GM10266 (cell line): ENCODE measurements around the gene RASGRF2.
A peak's percentile ranks its signal among the peaks of the same experiment; 100 is the strongest.

Source experiments
- DNase-seq: peaks from one replicate; pipeline ENCODE4 v3.0.0; 2012; ENCODE audit errors: extremely low spot score
- TF ChIP-seq, protein P1 (sequence below): IDR thresholded peaks from 2 replicates; pipeline ENCODE4 v1.5.1; 2012; ENCODE audit warnings: mild to moderate bottlenecking, low read depth; ENCODE audit not compliant: control insufficient read depth, insufficient read depth; ENCODE audit errors: missing control alignments

RASGRF2 gene

DNA sequence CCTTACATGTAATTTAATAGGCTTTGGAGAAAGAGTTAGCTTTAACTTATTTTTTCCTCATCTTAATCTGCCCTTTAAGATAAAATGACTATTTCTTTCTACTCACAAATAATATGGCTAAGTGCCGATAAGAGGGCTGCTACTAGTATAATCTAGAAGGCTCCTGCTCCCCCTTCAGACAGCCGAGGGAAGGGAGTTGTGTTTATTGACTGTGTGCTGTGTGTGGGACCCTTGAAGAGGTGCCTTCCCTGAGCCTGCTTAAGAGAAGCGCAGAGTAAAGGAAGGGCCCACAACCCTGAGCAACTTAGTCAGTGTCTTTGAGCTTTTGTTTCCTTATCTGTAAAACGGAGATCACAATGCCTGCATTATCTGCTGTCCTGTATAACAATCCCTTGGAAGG lies 244.9 kb downstream of the RASGRF2 start:
- TF ChIP-seq, protein P1, sequence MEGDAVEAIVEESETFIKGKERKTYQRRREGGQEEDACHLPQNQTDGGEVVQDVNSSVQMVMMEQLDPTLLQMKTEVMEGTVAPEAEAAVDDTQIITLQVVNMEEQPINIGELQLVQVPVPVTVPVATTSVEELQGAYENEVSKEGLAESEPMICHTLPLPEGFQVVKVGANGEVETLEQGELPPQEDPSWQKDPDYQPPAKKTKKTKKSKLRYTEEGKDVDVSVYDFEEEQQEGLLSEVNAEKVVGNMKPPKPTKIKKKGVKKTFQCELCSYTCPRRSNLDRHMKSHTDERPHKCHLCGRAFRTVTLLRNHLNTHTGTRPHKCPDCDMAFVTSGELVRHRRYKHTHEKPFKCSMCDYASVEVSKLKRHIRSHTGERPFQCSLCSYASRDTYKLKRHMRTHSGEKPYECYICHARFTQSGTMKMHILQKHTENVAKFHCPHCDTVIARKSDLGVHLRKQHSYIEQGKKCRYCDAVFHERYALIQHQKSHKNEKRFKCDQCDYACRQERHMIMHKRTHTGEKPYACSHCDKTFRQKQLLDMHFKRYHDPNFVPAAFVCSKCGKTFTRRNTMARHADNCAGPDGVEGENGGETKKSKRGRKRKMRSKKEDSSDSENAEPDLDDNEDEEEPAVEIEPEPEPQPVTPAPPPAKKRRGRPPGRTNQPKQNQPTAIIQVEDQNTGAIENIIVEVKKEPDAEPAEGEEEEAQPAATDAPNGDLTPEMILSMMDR = no peak
- no peak for DNase-seq

DNA sequence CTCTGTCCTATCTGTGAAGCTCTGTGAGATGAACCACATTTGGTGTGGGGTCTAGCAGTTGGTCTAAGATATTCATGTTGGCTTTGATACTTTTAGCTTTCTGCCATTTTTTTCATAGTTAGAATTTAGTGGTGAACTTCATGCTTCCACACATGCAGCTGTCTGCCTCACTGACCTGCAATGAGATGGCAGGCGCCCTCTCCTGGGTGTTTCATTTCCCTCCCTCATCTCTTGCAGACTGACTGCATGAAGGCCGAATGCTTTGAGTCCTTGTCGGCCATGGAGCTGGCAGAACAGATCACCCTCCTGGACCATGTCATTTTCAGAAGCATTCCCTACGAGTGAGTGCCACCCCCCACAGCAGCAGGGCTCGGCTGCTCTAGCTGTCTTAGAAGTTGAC lies 246.8 kb downstream of the RASGRF2 start:
- TF ChIP-seq, protein P1 = peak; percentile 15
- DNase-seq = no peak

DNA sequence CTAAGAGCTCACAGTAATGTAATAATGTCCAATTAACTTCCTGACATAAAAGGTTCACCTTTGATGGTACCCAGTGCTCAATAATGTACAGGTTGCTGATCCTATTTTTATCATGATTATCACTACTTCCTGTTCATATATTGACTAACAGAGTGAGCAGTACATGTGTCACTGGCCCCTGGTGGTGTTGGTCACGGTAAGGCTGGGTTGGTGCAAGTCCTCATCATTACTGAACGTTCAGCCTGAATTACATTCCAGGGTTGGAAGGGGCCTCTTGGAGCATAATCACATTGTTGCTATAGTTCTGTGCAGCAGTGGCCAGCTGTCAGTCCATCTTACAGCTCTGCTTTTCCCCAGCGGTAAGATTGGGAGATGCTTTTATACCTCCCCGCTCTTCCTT lies 248.7 kb downstream of the RASGRF2 start:
- no peak for DNase-seq

DNA sequence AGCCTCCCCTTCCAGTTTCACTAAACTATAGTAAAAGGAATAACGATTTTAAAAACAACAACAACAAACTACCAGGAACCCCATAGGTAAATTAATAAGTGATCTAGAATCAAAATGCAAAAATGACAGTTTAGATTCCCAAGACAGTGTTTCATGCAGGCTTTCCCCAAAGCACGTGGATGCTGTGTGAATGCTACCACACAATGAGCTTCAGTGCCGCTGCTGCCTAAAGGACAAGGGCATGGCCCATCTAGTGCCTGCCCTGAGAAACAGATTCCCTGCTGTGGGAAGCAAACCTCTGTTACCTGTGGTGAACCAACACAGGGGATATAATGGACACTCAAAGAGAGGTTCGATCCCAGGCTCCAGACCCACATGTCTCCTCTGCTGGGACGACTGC lies 249.2 kb downstream of the RASGRF2 start:
- TF ChIP-seq, protein P1 = no peak
- no peak for DNase-seq

More for the DNA sequence above, 248.7 kb downstream of the RASGRF2 start:
- TF ChIP-seq, protein P1 = no peak

DNA sequence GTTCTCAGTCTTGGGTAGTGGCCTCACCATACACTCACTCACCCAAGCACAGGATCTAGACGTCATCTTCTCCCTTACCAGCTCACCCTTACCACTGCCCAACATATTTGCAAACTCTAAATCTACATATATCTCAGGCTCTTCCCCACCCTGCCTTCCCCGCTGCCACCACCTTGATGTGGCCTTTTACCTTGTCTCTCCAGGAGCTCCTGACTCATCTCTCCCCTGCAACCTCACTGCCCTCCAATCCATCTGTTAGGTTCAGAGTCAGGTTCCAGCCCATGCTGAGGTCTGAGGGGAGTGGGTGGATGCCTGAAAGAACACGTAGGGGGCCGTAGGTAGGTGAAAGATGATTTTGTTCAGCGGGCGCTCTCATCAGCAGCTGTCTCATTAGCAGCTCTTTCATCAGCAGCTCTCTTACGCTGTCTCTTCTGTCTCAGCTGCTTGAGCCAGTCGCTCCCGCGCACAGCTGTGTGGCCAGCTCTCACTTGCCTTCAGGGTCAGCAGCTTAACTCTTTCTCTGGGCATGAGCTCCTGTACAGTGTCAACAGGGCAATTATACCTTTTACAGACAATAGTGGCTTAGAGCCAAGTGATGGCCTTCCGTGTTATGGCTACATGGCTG lies 249.8 kb downstream of the RASGRF2 start:
- no peak for DNase-seq
- TF ChIP-seq, protein P1 = no peak

DNA sequence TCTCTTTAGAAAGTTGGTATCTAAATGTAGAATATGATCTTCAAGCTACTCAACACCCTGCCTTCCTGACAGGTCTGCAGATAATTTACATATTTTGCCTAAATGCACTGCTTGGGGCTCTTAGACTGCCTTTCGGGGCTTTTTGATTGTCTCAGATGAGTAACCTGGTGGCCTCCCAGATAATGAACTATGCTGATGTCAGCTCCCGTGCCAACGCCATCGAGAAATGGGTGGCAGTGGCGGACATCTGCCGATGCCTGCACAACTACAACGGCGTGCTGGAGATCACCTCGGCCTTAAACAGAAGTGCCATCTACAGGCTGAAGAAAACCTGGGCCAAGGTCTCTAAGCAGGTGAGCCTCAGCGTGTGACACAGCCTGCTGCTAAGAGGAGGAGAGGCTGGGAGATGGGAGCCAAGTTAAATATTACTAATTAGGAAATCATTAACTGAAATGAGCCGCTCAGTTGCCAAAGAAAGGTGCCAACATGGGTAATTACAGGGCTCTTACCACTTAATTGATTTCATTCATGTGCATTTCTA lies 252.1 kb downstream of the RASGRF2 start:
- DNase-seq = peak; percentile 38
- TF ChIP-seq, protein P1 = no peak

DNA sequence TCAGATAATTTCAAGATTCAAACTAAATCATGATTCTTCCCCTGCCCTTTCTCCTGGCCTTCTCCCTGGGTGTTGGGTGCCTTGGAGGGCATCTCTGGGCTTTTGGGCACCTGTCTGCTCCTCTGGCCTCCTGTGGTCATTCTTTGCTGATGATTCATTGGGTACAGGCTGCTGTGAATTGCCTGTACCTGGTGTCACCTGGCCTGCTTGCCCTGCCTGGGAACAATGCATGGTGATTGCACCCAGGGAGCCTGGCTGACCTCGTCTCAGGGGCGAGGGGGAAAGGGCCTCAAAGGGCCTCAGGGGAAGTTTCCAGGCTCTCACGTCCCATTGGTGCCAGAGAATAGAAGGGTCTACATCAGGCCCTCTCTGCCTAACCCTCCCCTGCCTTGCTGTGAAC lies 252.9 kb downstream of the RASGRF2 start:
- TF ChIP-seq, protein P1 = no peak
- DNase-seq = no peak
